Lower leg skin (tissue), 3 donors: ENCODE measurements around the gene ACCSL.

Experiments used
- CTCF ChIP-seq, 3 donors: fragments of 450-650 bp; IDR thresholded peaks; one replicate each; pipeline ENCODE4 v1.5.1; 2016; ENCODE audit warnings: antibody characterized with exemption in 3 of 3, mild to moderate bottlenecking in 3 of 3, moderate library complexity in 2 of 3
- POLR2A ChIP-seq, 2 donors: fragments of 450-650 bp; IDR thresholded peaks; one replicate each; pipeline ENCODE4 v1.6.1; 2016 to 2017; ENCODE audit warnings: antibody characterized with exemption in 2 of 2, mild to moderate bottlenecking in 1 of 2, moderate library complexity in 1 of 2

- TF ChIP-seq CTCF (IDR thresholded peaks at IDR 0.05): no peak
- no peak for TF ChIP-seq POLR2A (IDR thresholded peaks at IDR 0.05)
Measured at GRCh38 chr11:44101098-44101497, 53.3 kb downstream of the ACCSL start.
